Spleen (tissue), 7 donors: ENCODE data around the gene PTGER2.

Source experiments
- CTCF ChIP-seq, 11 experiments: fragments of 200-600 bp in 7 of 11; fragments of 450-650 bp in 4 of 11; sonication (generic) in 4 of 11; IDR thresholded peaks in 8 of 11; conservative IDR thresholded peaks in 3 of 11; 1 replicate in 7 of 11; 2 replicates in 4 of 11; pipeline versions ENCODE4 v1.4.0 to v1.8.0; 2016 to 2021; ENCODE audit warnings: antibody characterized with exemption in 11 of 11, inconsistent platforms in 4 of 11, mild to moderate bottlenecking in 1 of 11
- POLR2A ChIP-seq, 3 donors: fragments of 450-650 bp; IDR thresholded peaks; one replicate each; pipeline ENCODE4 v1.5.1; 2017; ENCODE audit warnings: antibody characterized with exemption in 3 of 3, mild to moderate bottlenecking in 1 of 3
- POLR2AphosphoS5 ChIP-seq, 3 donors: sonication (generic); formaldehyde crosslinking; IDR thresholded peaks; one replicate each; pipeline ENCODE4 v1.5.1; 2017; ENCODE audit warnings: antibody characterized with exemption in 3 of 3
- donor health status: DM: no; HTN: no; CAD: no; lungs with moderate emphysema.
- donor health status: DM: no; HTN: no; CAD: no.
- donor health status: DM: no; HTN: no; CAD: no.

GRCh38 chr14:52346778-52347177, 32.7 kb downstream of the PTGER2 start:
- TF ChIP-seq CTCF (IDR thresholded peaks at IDR 0.05 in 8 of 11, conservative IDR thresholded peaks at IDR 0.05 in 3 of 11) (no peak), POLR2AphosphoS5 (IDR thresholded peaks at IDR 0.05) (no peak), POLR2A (IDR thresholded peaks at IDR 0.05) (no peak)
